SK-N-SH (cell line): ENCODE data around the gene MIPEP. TPM values are rescaled to one million over a fixed set of nuclear protein-coding genes. Genes with fewer than 3 reads are reported as not detected.
A peak's percentile ranks its signal among the peaks of the same experiment; 100 is the strongest.

Experiments
- CTCF ChIA-PET: fragments of 300-600, 350-600 bp; formaldehyde crosslinking; extraction: SDS; loops from one replicate; lab custom pipeline; 2021; lab: Yijun Ruan, JAX
- POLR2A ChIA-PET: fragments of 350-600 bp; sonication (Branson Sonifier 250); formaldehyde crosslinking; extraction: SDS; loops from one replicate; lab custom pipeline; 2020; ENCODE audit warnings: antibody characterized with exemption, inconsistent platforms; lab: Yijun Ruan, JAX
- DNase-seq: peaks from one replicate; pipeline ENCODE4 v3.0.0; 2012
- H2AFZ ChIP-seq: fragments of 200-600 bp; sonication (generic); 2 replicates; pipeline ENCODE4 v1.8.1; 2016; ENCODE audit warnings: antibody characterized with exemption, mild to moderate bottlenecking, low read depth
- H3F3A ChIP-seq: fragments of 200-600 bp; sonication (generic); replicated peaks from 2 replicates; pipeline ENCODE3; 2016; ENCODE audit warnings: antibody characterized with exemption, mild to moderate bottlenecking; ENCODE audit not compliant: insufficient read depth
- H3K27ac ChIP-seq, 2 experiments: fragments of 200-500 bp in 1 of 2; fragments of 200-600 bp in 1 of 2; sonication (Bioruptor generic) in 1 of 2; sonication (generic), shearing (Covaris generic) in 1 of 2; 2 replicates each; pipeline versions ENCODE4 v1.5.1 to v1.6.1; 2014 to 2016; ENCODE audit warnings: low read depth in 2 of 2, inconsistent platforms in 1 of 2, low read length in 1 of 2, mild to moderate bottlenecking in 1 of 2, mixed read lengths in 1 of 2
- H3K27me3 ChIP-seq: fragments of 200-600 bp; sonication (generic), shearing (Covaris generic); 2 replicates; pipeline ENCODE4 v1.6.1; 2016; ENCODE audit warnings: mixed run types; ENCODE audit not compliant: insufficient read depth
- H3K36me3 ChIP-seq, 2 experiments: fragments of 200-500 bp in 1 of 2; fragments of 200-600 bp in 1 of 2; sonication (Bioruptor generic) in 1 of 2; sonication (generic) in 1 of 2; replicated peaks in 1 of 2; 2 replicates each; pipeline versions ENCODE3 to v1.5.1; 2014 to 2016; ENCODE audit warnings: low read length in 1 of 2, mild to moderate bottlenecking in 1 of 2; ENCODE audit not compliant: insufficient read depth in 2 of 2, control insufficient read depth in 1 of 2
- H3K4me1 ChIP-seq, 2 experiments: fragments of 200-500 bp in 1 of 2; fragments of 200-600 bp in 1 of 2; sonication (Bioruptor generic) in 1 of 2; sonication (generic), shearing (Covaris generic) in 1 of 2; 2 replicates each; pipeline versions ENCODE4 v1.5.1 to v1.6.1; 2014 to 2016; ENCODE audit warnings: low read depth in 1 of 2, low read length in 1 of 2, mixed run types in 1 of 2; ENCODE audit not compliant: insufficient read depth in 2 of 2, control insufficient read depth in 1 of 2
- H3K4me2 ChIP-seq: fragments of 200-600 bp; sonication (generic), shearing (Covaris generic); 2 replicates; pipeline ENCODE4 v1.6.1; 2017; ENCODE audit warnings: mixed run types
- H3K4me3 ChIP-seq, 2 experiments: fragments of 200-500 bp in 1 of 2; fragments of 200-600 bp in 1 of 2; sonication (Bioruptor generic) in 1 of 2; sonication (generic), shearing (Covaris generic) in 1 of 2; 2 replicates each; pipeline versions ENCODE4 v1.5.1 to v1.8.1; 2014 to 2016; ENCODE audit warnings: low read depth in 2 of 2, inconsistent platforms in 1 of 2, low read length in 1 of 2, mild to moderate bottlenecking in 1 of 2, mixed read lengths in 1 of 2, moderate library complexity in 1 of 2
- H3K79me2 ChIP-seq: fragments of 200-600 bp; sonication (generic); 2 replicates; pipeline ENCODE4 v1.8.1; 2017; ENCODE audit warnings: mild to moderate bottlenecking; ENCODE audit not compliant: insufficient read depth
- H3K9ac ChIP-seq: fragments of 200-600 bp; sonication (generic); 2 replicates; pipeline ENCODE4 v1.6.1; 2017; ENCODE audit warnings: mixed run types
- H3K9me2 ChIP-seq: fragments of 200-600 bp; sonication (generic); 2 replicates; pipeline ENCODE4 v1.6.1; 2017; ENCODE audit warnings: mixed run types
- H3K9me3 ChIP-seq: fragments of 200-600 bp; sonication (generic); 2 replicates; pipeline ENCODE4 v1.6.1; 2017; ENCODE audit warnings: mixed run types, mild to moderate bottlenecking, moderate library complexity
- H4K20me1 ChIP-seq: fragments of 200-600 bp; sonication (generic); 2 replicates; pipeline ENCODE4 v1.6.1; 2017; ENCODE audit warnings: mild to moderate bottlenecking, mixed run types; ENCODE audit not compliant: insufficient read depth
- CHD2 ChIP-seq: fragments of 150-350 bp; IDR thresholded peaks from 2 replicates; pipeline ENCODE4 v1.6.1; 2018; ENCODE audit warnings: low read length; ENCODE audit not compliant: partially characterized antibody
- CTCF ChIP-seq: fragments of 200-600 bp; sonication (generic); IDR thresholded peaks from 2 replicates; pipeline ENCODE4 v1.6.1; 2017; ENCODE audit warnings: antibody characterized with exemption, mild to moderate bottlenecking, moderate library complexity
- EP300 ChIP-seq, 2 experiments: IDR thresholded peaks; 2 replicates each; pipeline versions ENCODE4 v1.4.0 to v1.6.1; 2012; ENCODE audit warnings: borderline replicate concordance in 1 of 2, low read depth in 1 of 2, low read length in 1 of 2
- FOXJ3 ChIP-seq: sonication (generic); formaldehyde crosslinking; IDR thresholded peaks from 2 replicates; pipeline ENCODE4 v1.5.1; 2020; ENCODE audit warnings: mild to moderate bottlenecking, missing genetic modification reagents
- FOXM1 ChIP-seq: IDR thresholded peaks from 2 replicates; pipeline ENCODE4 v1.4.0; 2012; ENCODE audit warnings: low read depth, mild to moderate bottlenecking
- GABPA ChIP-seq: IDR thresholded peaks from 2 replicates; pipeline ENCODE4 v1.4.0; 2012; ENCODE audit warnings: low read depth, mild to moderate bottlenecking
- GATA2 ChIP-seq: sonication (generic); formaldehyde crosslinking; IDR thresholded peaks from 2 replicates; pipeline ENCODE4 v1.5.0; 2020; ENCODE audit warnings: mild to moderate bottlenecking, missing genetic modification reagents
- MEF2A ChIP-seq: IDR thresholded peaks from 2 replicates; pipeline ENCODE4 v1.4.0; 2012; ENCODE audit warnings: low read depth, borderline replicate concordance
- NFIC ChIP-seq: IDR thresholded peaks from 2 replicates; pipeline ENCODE4 v1.4.0; 2012; ENCODE audit warnings: borderline replicate concordance
- NRF1 ChIP-seq: IDR thresholded peaks from 2 replicates; pipeline ENCODE4 v1.6.1; 2012; ENCODE audit warnings: low read depth, mild to moderate bottlenecking, low read length
- POLR2AphosphoS5 ChIP-seq: IDR thresholded peaks from 2 replicates; pipeline ENCODE4 v1.6.1; 2012; ENCODE audit warnings: low read depth, low read length
- RAD21 ChIP-seq: IDR thresholded peaks from 2 replicates; pipeline ENCODE4 v1.6.1; 2012; ENCODE audit warnings: mild to moderate bottlenecking, low read length
- RXRA ChIP-seq: IDR thresholded peaks from 2 replicates; pipeline ENCODE4 v1.4.0; 2012; ENCODE audit warnings: low read depth, mild to moderate bottlenecking, borderline replicate concordance
- SMC3 ChIP-seq: IDR thresholded peaks from 2 replicates; pipeline ENCODE4 v1.6.1; 2012; ENCODE audit warnings: low read depth, low read length, improper control_type of control experiment
- TEAD4 ChIP-seq: IDR thresholded peaks from 2 replicates; pipeline ENCODE4 v1.4.0; 2012; ENCODE audit warnings: mild to moderate bottlenecking, borderline replicate concordance; ENCODE audit not compliant: insufficient read depth
- WGBS: methylation state at CpG from one replicate; pipeline ENCODE4 v1.1.6; 2017; ENCODE audit warnings: low lambda C conversion rate; 5-methylcytosine and 5-hydroxymethylcytosine counted together
- polyA plus RNA-seq, 3 experiments: library from polyadenylated mRNA; depleted of rRNA; stranded (reverse); fragments of >200 nt; gene quantifications; 2 replicates each; pipeline ENCODE4 v1.2.3, GENCODE V29; 2012
- TF ChIP-seq, protein P1 (sequence below): IDR thresholded peaks from 2 replicates; pipeline ENCODE4; 2012

MIPEP gene
- polyA plus RNA-seq, 1 of the 3 experiments (the other 2 are of a cell fraction): 12.7 TPM

GRCh38 chr13:23705583-23705982 lies 183.6 kb downstream of the MIPEP start:
- H3F3A ChIP-seq: no peaks in the 10 kb centered on the region
- no peak overlapping the region for H3K4me2 ChIP-seq
- H3K36me3 ChIP-seq: no peaks in the 10 kb centered on the region
- H3K4me1 ChIP-seq: no peaks in the 10 kb centered on the region; a peak in 1 of 4 replicates
- H4K20me1 ChIP-seq: no peaks in the 10 kb centered on the region
- H3K27ac ChIP-seq: no peak overlapping the region
- no peak overlapping the region for H3K9ac ChIP-seq
- no peaks in the 10 kb centered on the region for H3K27me3 ChIP-seq
- CTCF ChIA-PET: no interaction called here
- TF ChIP-seq FOXJ3 (CRISPR knock-in tag): no peak
- no peak for TF ChIP-seq CHD2
- TF ChIP-seq RAD21: no peak
- TF ChIP-seq GATA2 (CRISPR knock-in tag): no peak
- no peak for TF ChIP-seq POLR2AphosphoS5
- TF ChIP-seq MEF2A: no peak
- TF ChIP-seq NRF1: no peak
- no peak for TF ChIP-seq EP300 (IDR thresholded peaks at IDR 0.05; ENCODE audit: borderline replicate concordance in 1 of 2, low read depth in 1 of 2, low read length in 1 of 2)
- POLR2A ChIA-PET: no interaction called here
- no peak for DNase-seq
- H3K4me3 ChIP-seq: no peak overlapping the region
- WGBS: 88% methylated on average over 2 of the region's 2 CpGs
- H3K9me2 ChIP-seq: no peaks in the 10 kb centered on the region
- H3K9me3 ChIP-seq: no peaks in the 10 kb centered on the region
- H3K79me2 ChIP-seq: no peaks in the 10 kb centered on the region
- H2AFZ ChIP-seq: no peak overlapping the region

GRCh38 chr13:23703246-23703860 lies 185.8 kb downstream of the MIPEP start:
- 88% methylated on average over 11 of the region's 11 CpGs for WGBS
- Histone ChIP-seq H3K27ac (no peak overlapping the region), H3K27me3 (no peaks in the 10 kb centered on the region), H3K79me2 (no peaks in the 10 kb centered on the region), H3K9ac (no peak overlapping the region), H3F3A (no peaks in the 10 kb centered on the region)
- no peak for DNase-seq
- CTCF ChIA-PET: interaction anchor here (1.0 to 1.2 kb wide), 4 partner anchors 11 to 167 kb away, joined by 3 to 4 read pairs (median 4); no protein-coding TSS in a partner anchor
- TF ChIP-seq TEAD4 (no peak), RXRA (no peak), FOXM1 (no peak), CTCF (no peak), SMC3 (no peak), GABPA (no peak), NFIC (no peak)
- TF ChIP-seq, protein P1, sequence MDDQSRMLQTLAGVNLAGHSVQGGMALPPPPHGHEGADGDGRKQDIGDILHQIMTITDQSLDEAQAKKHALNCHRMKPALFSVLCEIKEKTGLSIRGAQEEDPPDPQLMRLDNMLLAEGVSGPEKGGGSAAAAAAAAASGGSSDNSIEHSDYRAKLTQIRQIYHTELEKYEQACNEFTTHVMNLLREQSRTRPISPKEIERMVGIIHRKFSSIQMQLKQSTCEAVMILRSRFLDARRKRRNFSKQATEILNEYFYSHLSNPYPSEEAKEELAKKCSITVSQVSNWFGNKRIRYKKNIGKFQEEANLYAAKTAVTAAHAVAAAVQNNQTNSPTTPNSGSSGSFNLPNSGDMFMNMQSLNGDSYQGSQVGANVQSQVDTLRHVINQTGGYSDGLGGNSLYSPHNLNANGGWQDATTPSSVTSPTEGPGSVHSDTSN: no peak
- TF ChIP-seq, all 33 proteins: peak for 0
- POLR2A ChIA-PET: no interaction called here
- Histone ChIP-seq H4K20me1 (no peaks in the 10 kb centered on the region), H3K9me3 (no peaks in the 10 kb centered on the region), H3K4me2 (no peak overlapping the region), H3K4me3 (no peak overlapping the region), H2AFZ (peak overlapping the region; percentile 41; the same call in 1 of the 2 replicates), H3K4me1 (no peaks in the 10 kb centered on the region; a peak in 1 of 4 replicates), H3K36me3 (no peaks in the 10 kb centered on the region), H3K9me2 (no peaks in the 10 kb centered on the region)
